Frontal cortex (tissue), 4 donors: Measurements from ENCODE around the gene UST. TPM values are rescaled to one million over a fixed set of nuclear protein-coding genes. Genes with fewer than 3 reads are reported as not detected.
A peak's percentile ranks its signal among the peaks of the same experiment; 100 is the strongest.

Experiments
- DNase-seq, 2 donors: peaks; one replicate each; pipeline ENCODE4 v3.0.0; 2012; ENCODE audit warnings: low spot score in 2 of 2
- FAIRE-seq: peaks from 2 replicates; lab custom pipeline; 2012; peaks lifted over from hg19 to GRCh38; lab: Jason Lieb, UNC
- total RNA-seq: library from RNA; depleted of rRNA; stranded (reverse); fragments of >200 nt; gene quantifications from one replicate; pipeline ENCODE4 v1.2.3, GENCODE V29; 2014
- donor health status: control.
- donor health status: control.
- donor health status: control.

UST gene
- total RNA-seq, 1 donor from 2014 or later = 39.5 TPM

GRCh38 chr6:148793721-148794120 is 46.9 kb downstream of the UST start:
- DNase-seq = no peak
- no peak for FAIRE-seq

GRCh38 chr6:148794797-148795196 is 48.0 kb downstream of the UST start:
- DNase-seq = no peak
- FAIRE-seq = no peak

DNA sequence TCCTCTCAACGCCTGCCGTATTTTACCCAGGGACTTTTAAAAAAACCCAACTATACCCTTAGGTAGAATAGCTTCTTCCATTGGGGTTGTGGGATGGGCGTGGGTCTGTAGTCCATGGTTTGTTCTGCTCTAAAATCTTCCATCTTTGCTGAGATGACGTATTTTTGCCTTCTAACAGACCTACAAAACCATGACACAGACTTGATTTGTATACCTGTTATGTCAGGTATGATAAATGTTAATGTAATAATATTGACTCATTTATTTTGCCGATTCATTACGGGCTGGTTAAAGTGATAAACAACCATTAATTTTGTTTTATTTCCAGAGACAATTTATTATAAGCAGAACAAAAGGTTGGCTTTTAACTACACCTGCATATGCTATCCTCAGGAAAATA is 48.7 kb downstream of the UST start:
- FAIRE-seq (no peak), DNase-seq (no peak)

DNA sequence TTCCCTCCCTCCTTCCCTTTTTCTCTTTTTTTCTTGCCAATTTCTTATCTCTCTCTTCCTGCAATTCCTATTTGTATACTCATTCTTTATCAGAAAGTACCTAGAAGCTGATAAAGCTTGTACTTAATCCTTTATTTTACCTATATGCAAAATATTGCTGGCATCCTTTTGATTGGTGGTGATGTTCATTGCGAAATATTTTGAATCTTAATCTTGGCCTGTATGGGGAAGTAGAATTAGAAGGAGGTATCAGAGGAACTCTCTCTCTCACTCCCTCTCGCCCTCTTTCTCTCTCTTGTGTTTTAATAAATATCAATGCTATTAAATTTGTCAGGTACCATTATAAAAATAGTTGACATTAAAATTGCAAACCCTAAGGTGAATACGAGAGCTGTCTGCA is 52.8 kb downstream of the UST start:
- DNase-seq (no peak), FAIRE-seq (no peak)

GRCh38 chr6:148800536-148800935 is 53.7 kb downstream of the UST start:
- DNase-seq = no peak
- FAIRE-seq = no peak

- DNase-seq (no peak), FAIRE-seq (no peak)
These were observed 57.1 kb downstream of the UST start for GRCh38 chr6:148803979-148804378.

DNA sequence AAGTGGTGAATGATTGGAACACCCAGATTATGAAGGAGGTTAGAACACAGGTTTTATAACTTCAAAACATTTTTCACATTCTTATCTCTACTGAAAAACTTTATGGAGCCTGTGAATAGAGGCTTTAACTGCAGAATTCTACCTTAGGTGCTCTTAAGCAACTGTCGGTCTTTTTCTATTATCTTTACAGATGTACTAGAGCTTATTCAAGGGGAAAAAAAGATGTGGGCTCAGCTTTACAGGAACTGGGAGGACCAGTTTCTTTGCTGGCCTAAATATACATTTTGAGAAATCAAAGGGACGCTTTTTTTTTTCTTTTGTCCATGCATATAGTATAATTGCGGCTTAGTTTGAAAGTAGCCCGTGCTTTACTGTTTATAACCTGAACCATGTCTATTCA is 58.9 kb downstream of the UST start:
- FAIRE-seq = no peak
- DNase-seq = no peak

GRCh38 chr6:148807784-148808183 is 61.0 kb downstream of the UST start:
- DNase-seq (no peak), FAIRE-seq (no peak)

GRCh38 chr6:148808786-148809304 is 62.0 kb downstream of the UST start:
- no peak for FAIRE-seq
- no peak for DNase-seq

GRCh38 chr6:148811459-148811858 is 64.6 kb downstream of the UST start:
- FAIRE-seq (no peak), DNase-seq (no peak)

GRCh38 chr6:148814082-148814790 is 67.4 kb downstream of the UST start:
- FAIRE-seq (no peak), DNase-seq (no peak)

GRCh38 chr6:148814869-148815268 is 68.0 kb downstream of the UST start:
- FAIRE-seq (no peak), DNase-seq (no peak)

DNA sequence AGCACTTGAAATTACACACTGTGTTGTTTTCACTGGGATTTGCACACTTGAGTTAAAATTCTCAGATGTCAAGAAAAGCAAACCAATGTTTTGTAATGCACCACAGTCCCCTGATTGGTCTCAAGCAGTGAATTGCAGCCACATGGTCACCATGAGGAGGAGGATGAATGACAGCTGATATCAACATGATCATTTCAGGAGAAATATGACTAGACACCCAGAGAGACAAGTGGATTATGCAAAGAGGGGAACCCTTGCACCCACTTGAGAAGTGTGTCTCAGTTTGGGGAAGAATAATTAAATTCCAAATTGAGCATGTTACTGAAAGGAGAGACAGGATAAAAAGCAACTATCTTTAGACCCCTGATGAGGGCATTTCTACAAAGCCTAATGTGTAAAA is 69.3 kb downstream of the UST start:
- DNase-seq (no peak), FAIRE-seq (no peak)

GRCh38 chr6:148817689-148818088 is 70.9 kb downstream of the UST start:
- DNase-seq (no peak), FAIRE-seq (no peak)

DNA sequence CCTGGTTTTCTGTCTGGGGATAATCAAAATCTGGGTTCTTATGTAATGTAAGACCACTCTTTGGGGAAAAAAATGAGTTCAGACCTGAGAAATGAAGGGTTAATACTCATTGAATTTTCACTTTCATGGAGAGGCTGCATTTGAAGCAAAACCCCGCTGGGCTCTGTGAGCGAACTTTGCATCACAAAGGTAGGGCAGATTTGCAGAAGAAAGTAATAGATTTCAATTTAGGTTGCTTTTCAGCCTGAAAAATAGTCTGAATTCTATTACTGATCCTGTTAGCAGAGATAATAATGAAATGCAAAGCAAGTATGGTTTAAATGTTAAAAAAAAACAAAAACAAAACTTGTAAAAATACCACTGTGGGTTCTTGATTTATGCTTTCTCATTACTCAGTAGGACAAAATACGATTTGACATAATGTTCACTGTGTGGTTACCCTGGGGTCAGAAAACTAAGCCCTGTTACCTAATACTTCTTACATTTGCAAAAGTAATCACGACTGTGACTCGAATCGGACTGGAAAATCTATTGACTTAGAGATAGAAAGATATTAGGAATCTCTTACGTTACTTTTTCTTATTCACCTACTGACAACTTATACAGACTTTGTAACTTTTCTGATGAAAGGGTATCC is 72.2 kb downstream of the UST start:
- no peak for DNase-seq
- FAIRE-seq = no peak

GRCh38 chr6:148819852-148820251 is 73.0 kb downstream of the UST start:
- DNase-seq = no peak
- no peak for FAIRE-seq

- DNase-seq = no peak
- FAIRE-seq = no peak
These were observed 76.0 kb downstream of the UST start for GRCh38 chr6:148822819-148823218.

DNA sequence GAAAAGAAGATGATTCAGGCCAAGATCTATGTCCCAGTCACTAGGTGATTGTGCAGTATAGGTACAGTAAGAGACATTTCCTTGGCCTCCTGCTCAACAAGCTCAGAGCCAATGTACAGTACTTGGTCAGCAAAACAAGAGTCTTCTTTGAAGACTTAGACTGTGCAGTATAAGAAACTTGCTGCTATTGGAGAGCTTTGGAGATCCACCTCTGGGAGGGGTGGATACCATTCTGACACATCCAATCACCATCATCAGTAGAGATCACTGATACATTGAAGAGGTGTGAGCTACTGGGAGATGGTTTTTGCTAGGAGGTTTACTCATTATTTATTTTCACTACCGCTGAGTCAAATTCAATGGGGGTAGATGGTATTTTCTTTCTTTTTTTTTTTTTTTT is 77.5 kb downstream of the UST start:
- no peak for FAIRE-seq
- no peak for DNase-seq

- DNase-seq (no peak), FAIRE-seq (no peak)
These were observed 78.1 kb downstream of the UST start for GRCh38 chr6:148824960-148825359.

DNA sequence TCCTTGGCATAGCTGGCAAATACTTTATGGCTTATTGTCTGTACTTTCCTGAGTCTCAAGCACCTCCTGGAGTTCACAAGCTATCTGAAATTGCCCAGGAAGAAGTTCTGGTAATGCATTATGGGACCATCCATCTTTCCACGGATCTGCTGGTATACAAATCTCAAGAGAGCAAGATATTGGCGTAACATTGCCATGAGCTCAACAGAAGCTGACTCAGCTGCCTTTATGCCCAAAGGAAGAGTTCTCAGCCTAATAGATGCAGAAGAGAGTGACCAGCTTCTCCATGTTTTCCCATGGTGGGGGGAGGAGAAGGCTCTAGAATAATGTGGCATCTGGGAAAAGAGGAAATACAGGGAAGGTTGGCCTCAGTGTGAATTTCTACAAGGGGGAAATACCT is 78.7 kb downstream of the UST start:
- DNase-seq (no peak), FAIRE-seq (no peak)

- DNase-seq = no peak
- peak; percentile 55 for FAIRE-seq
These were observed 80.7 kb downstream of the UST start for GRCh38 chr6:148827416-148828045.
